HepG2 (cell line): ENCODE measurements around the gene PCNT. TPM values are rescaled to one million over a fixed set of nuclear protein-coding genes. Genes with fewer than 3 reads are reported as not detected.

Source experiments
- ATF1 ChIP-seq: IDR thresholded peaks from 2 replicates; pipeline ENCODE4 v1.6.1; 2016; ENCODE audit warnings: mild to moderate bottlenecking, control low read depth
- DPF2 ChIP-seq: sonication (generic); formaldehyde crosslinking; IDR thresholded peaks from 2 replicates; pipeline ENCODE4 v1.4.0; 2020; ENCODE audit warnings: mild to moderate bottlenecking, low read depth, missing genetic modification reagents, borderline replicate concordance
- DZIP1 ChIP-seq: sonication (generic); formaldehyde crosslinking; IDR thresholded peaks from 2 replicates; pipeline ENCODE4 v1.5.0; 2020; ENCODE audit warnings: mild to moderate bottlenecking, missing genetic modification reagents
- EEA1 ChIP-seq: sonication (generic); formaldehyde crosslinking; IDR thresholded peaks from 2 replicates; pipeline ENCODE4 v1.5.1; 2020; ENCODE audit warnings: mild to moderate bottlenecking, missing genetic modification reagents, borderline replicate concordance
- GLI4 ChIP-seq: sonication (generic); formaldehyde crosslinking; IDR thresholded peaks from 2 replicates; pipeline ENCODE4 v1.5.1; 2020; ENCODE audit warnings: missing genetic modification reagents, mild to moderate bottlenecking, moderate library complexity, borderline replicate concordance
- HIVEP1 ChIP-seq: sonication (generic); formaldehyde crosslinking; IDR thresholded peaks from 2 replicates; pipeline ENCODE4 v1.4.0; 2020; ENCODE audit warnings: mild to moderate bottlenecking, missing genetic modification reagents
- HNRNPH1 ChIP-seq: fragments of 200-400 bp; formaldehyde crosslinking; optimal IDR thresholded peaks from 2 replicates; pipeline ENCODE3; 2017; ENCODE audit warnings: mild to moderate bottlenecking, low read depth, low read length
- JDP2 ChIP-seq: sonication (generic); formaldehyde crosslinking; IDR thresholded peaks from 2 replicates; pipeline ENCODE4 v1.8.1; 2022; ENCODE audit warnings: missing genetic modification reagents, borderline replicate concordance
- KDM2A ChIP-seq: sonication (generic); formaldehyde crosslinking; IDR thresholded peaks from 2 replicates; pipeline ENCODE4 v1.4.0; 2020; ENCODE audit warnings: low read depth, missing genetic modification reagents, borderline replicate concordance
- NR2F6 ChIP-seq, 2 experiments: IDR thresholded peaks; 2 replicates each; pipeline ENCODE4 v1.6.1; 2016; ENCODE audit warnings: antibody characterized with exemption in 1 of 2, mild to moderate bottlenecking in 1 of 2
- PATZ1 ChIP-seq: sonication (generic); formaldehyde crosslinking; IDR thresholded peaks from 2 replicates; pipeline ENCODE4 v1.4.0; 2020; ENCODE audit warnings: missing genetic modification reagents
- POLR2G ChIP-seq: fragments of 200-400 bp; formaldehyde crosslinking; IDR thresholded peaks from 2 replicates; pipeline ENCODE4 v1.6.1; 2018; ENCODE audit warnings: mild to moderate bottlenecking, low read depth, low read length, moderate library complexity
- PRMT3 ChIP-seq: sonication (generic); formaldehyde crosslinking; IDR thresholded peaks from 2 replicates; pipeline ENCODE4 v1.8.1; 2022; ENCODE audit warnings: low read depth, mild to moderate bottlenecking, moderate library complexity, missing genetic modification reagents, borderline replicate concordance
- SNAPC2 ChIP-seq: sonication (generic); formaldehyde crosslinking; IDR thresholded peaks from 2 replicates; pipeline ENCODE4 v1.8.1; 2022; ENCODE audit warnings: mild to moderate bottlenecking, missing genetic modification reagents
- TCF12 ChIP-seq, 2 experiments: fragments of 450-650 bp in 1 of 2; sonication (generic) in 1 of 2; formaldehyde crosslinking in 1 of 2; IDR thresholded peaks; 2 replicates each; pipeline versions ENCODE4 v1.6.1 to v1.8.0; 2017 to 2022; ENCODE audit warnings: antibody characterized with exemption in 1 of 2, mild to moderate bottlenecking in 1 of 2, missing genetic modification reagents in 1 of 2, moderate library complexity in 1 of 2
- TRIM22 ChIP-seq: fragments of 450-650 bp; IDR thresholded peaks from 2 replicates; pipeline ENCODE4 v1.6.1; 2017
- YEATS2 ChIP-seq: sonication (generic); formaldehyde crosslinking; IDR thresholded peaks from 2 replicates; pipeline ENCODE4 v1.4.0; 2020; ENCODE audit warnings: missing genetic modification reagents, borderline replicate concordance
- ZC3H13 ChIP-seq: sonication (generic); formaldehyde crosslinking; IDR thresholded peaks from 2 replicates; pipeline ENCODE4 v1.8.1; 2023; ENCODE audit warnings: mild to moderate bottlenecking, missing genetic modification reagents, moderate library complexity
- ZNF24 ChIP-seq: fragments of 450-650 bp; IDR thresholded peaks from 2 replicates; pipeline ENCODE4 v1.6.1; 2017; ENCODE audit warnings: antibody characterized with exemption, mild to moderate bottlenecking
- ZNF34 ChIP-seq: sonication (generic); formaldehyde crosslinking; IDR thresholded peaks from 2 replicates; pipeline ENCODE4 v1.4.0; 2020; ENCODE audit warnings: mild to moderate bottlenecking, missing genetic modification reagents, borderline replicate concordance
- ZNF703 ChIP-seq: sonication (generic); formaldehyde crosslinking; IDR thresholded peaks from 2 replicates; pipeline ENCODE4 v1.5.1; 2020; ENCODE audit warnings: missing genetic modification reagents, mild to moderate bottlenecking, moderate library complexity, borderline replicate concordance
- polyA plus RNA-seq, 8 experiments: library from polyadenylated mRNA; depleted of rRNA in 3 of 8; stranded (reverse) in 7 of 8; unstranded in 1 of 8; fragments of >200 nt; fragmentation: Illumina TruSeq in 4 of 8; extraction: Trizol in 4 of 8; gene quantifications; 2 replicates each; pipeline versions ENCODE4 v1.2.1 to v1.2.3, GENCODE V29; 2011 to 2016; ENCODE audit warnings: low read depth in 4 of 8, missing spikeins in 1 of 8, mixed read lengths in 1 of 8; ENCODE audit not compliant: insufficient read depth in 1 of 8
- total RNA-seq, 5 experiments: library from RNA; depleted of rRNA; stranded (reverse); fragments of >200 nt; fragmentation: Illumina TruSeq; extraction: Trizol; gene quantifications; 2 replicates each; pipeline ENCODE4 v1.2.3, GENCODE V29; 2016; ENCODE audit warnings: low read depth in 1 of 5
- TF ChIP-seq, protein P1 (sequence below): sonication (generic); IDR thresholded peaks from 2 replicates; pipeline ENCODE4 v1.6.1; 2016; ENCODE audit warnings: low read depth, borderline replicate concordance

PCNT gene
- total and polyA plus RNA-seq, 2 of the 13 experiments (the other 11 are each of a cell fraction or from before 2014, with no cell fraction given): 5.6 to 12.4 TPM

DNA sequence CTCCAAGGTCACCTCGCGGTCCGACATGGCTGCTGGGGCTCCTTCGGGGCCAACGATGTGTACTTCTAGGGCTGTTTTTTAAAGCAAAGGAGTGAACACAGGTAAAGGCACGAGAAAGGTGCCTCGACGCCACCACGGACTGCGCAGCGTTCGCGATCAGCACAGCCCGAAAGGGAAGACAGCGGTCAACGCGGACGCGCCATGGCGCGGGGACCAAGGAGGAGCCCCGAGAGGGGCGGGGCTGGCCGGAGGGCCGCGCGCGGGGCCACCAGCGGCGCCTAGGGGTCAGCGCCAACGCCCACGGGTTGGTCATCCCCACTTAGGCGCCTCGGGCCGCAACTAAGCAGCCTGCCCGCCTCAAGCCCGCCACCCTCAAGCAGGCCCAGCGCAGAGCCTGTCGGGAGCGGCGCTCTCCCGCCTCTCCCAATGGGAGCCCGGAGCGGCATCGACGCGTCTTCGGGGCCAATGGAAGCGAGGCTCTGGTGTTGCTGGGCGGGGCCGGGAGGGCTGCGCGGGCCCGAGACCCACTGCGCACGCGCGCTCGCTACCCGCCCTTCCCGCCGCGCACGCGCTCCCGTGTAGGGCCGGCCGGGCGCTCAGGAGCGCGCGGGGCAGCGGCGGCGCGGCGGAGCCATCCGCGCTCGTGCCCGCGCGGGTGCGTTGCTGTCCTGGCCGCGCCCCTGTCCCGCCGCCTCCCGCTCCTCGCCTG lies 134.5 kb downstream of the PCNT start, which contains the start of gene DIP2A (continued):
- peak; percentile 68; the same call in 1 of the 2 replicates for TF ChIP-seq ZC3H13 (CRISPR knock-in tag)
- peak; percentile 70; the same call in 1 of the 2 replicates for TF ChIP-seq HIVEP1 (CRISPR knock-in tag)
- no peak for TF ChIP-seq DPF2 (CRISPR knock-in tag)
- no peak; the same call in 1 of the 2 replicates for TF ChIP-seq PATZ1
- TF ChIP-seq JDP2 (CRISPR knock-in tag): no peak; the same call in 1 of the 2 replicates
- no peak for TF ChIP-seq SNAPC2 (CRISPR knock-in tag)
- peak; percentile 91 for TF ChIP-seq POLR2G
- TF ChIP-seq NR2F6 (IDR thresholded peaks at IDR 0.05): peak; percentile 13; the same call in 1 of the 2 replicates
- TF ChIP-seq NR2F6 (CRISPR knock-in tag; IDR thresholded peaks at IDR 0.05): 0 out of 2 replicates have a peak, but pooled peaks have one; percentile 53
- TF ChIP-seq ZNF34 (CRISPR knock-in tag): no peak
- TF ChIP-seq DZIP1 (CRISPR knock-in tag): no peak
- TF ChIP-seq ZNF703 (CRISPR knock-in tag): peak; percentile 82; the same call in 1 of the 2 replicates
- TF ChIP-seq YEATS2 (CRISPR knock-in tag): peak; percentile 79
- TF ChIP-seq TCF12 (IDR thresholded peaks at IDR 0.05): no peak
- TF ChIP-seq TCF12 (CRISPR knock-in tag; IDR thresholded peaks at IDR 0.05): peak; percentile 84
- no peak for TF ChIP-seq EEA1 (CRISPR knock-in tag)
- no peak for TF ChIP-seq TRIM22
- peak; percentile 98 for TF ChIP-seq GLI4
- no peak for TF ChIP-seq ZNF24
- TF ChIP-seq PRMT3: no peak
- TF ChIP-seq, protein P1, sequence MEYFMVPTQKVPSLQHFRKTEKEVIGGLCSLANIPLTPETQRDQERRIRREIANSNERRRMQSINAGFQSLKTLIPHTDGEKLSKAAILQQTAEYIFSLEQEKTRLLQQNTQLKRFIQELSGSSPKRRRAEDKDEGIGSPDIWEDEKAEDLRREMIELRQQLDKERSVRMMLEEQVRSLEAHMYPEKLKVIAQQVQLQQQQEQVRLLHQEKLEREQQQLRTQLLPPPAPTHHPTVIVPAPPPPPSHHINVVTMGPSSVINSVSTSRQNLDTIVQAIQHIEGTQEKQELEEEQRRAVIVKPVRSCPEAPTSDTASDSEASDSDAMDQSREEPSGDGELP: no peak
- TF ChIP-seq KDM2A (CRISPR knock-in tag): peak; percentile 72
- no peak for TF ChIP-seq HNRNPH1
- TF ChIP-seq ATF1: no peak
